Endothelial cell of umbilical vein (primary cell): ENCODE data around the gene P4HA3. TPM values are rescaled to one million over a fixed set of nuclear protein-coding genes. Genes with fewer than 3 reads are reported as not detected.

Source experiments
- BruUV-seq: library from RNA; stranded (reverse); fragments of 400-500 nt; replicated peaks from 2 replicates; lab custom pipeline; 2021; lab: Mats Ljungman, UMichigan
- CTCF ChIA-PET: fragments of 300-600, 350-600 bp; sonication (Branson Sonifier 250); formaldehyde crosslinking; loops from one replicate; lab custom pipeline; 2021; ENCODE audit warnings: antibody characterized with exemption, inconsistent platforms; lab: Charles Lee
- POLR2A ChIA-PET: fragments of 300-600, 350-600 bp; sonication (Branson Sonifier 250); formaldehyde crosslinking; loops from one replicate; lab custom pipeline; 2021; ENCODE audit warnings: antibody characterized with exemption, inconsistent platforms; lab: Charles Lee
- DNase-seq: peaks from one replicate; pipeline ENCODE4 v3.0.0-alpha.2; 2011; ENCODE audit warnings: low read depth, low spot score
- FAIRE-seq: peaks from 2 replicates; lab custom pipeline; 2011; peaks lifted over from hg19 to GRCh38; lab: Jason Lieb, UNC
- H2AFZ ChIP-seq: 2 replicates; pipeline ENCODE4 v1.6.0; 2012; ENCODE audit warnings: low read depth, low read length, control low read depth, inconsistent platforms
- H3K27ac ChIP-seq: 2 replicates; pipeline ENCODE4 v1.5.1; 2011; ENCODE audit warnings: low read depth, mild to moderate bottlenecking, control low read depth, low read length, moderate library complexity; ENCODE audit not compliant: insufficient read depth
- H3K27me3 ChIP-seq, 2 experiments: 2 replicates each; pipeline versions ENCODE4 v1.6.0 to v1.6.1; 2011; ENCODE audit warnings: low read length in 2 of 2, mixed read lengths in 1 of 2; ENCODE audit not compliant: control insufficient read depth in 2 of 2, insufficient read depth in 2 of 2
- H3K36me3 ChIP-seq, 2 experiments: 2 replicates in 1 of 2; 3 replicates in 1 of 2; pipeline ENCODE4 v1.5.1; 2011; ENCODE audit warnings: low read length in 2 of 2, mild to moderate bottlenecking in 1 of 2, moderate library complexity in 1 of 2; ENCODE audit not compliant: control insufficient read depth in 2 of 2, insufficient read depth in 2 of 2; ENCODE audit errors: extremely low read depth in 1 of 2
- H3K4me1 ChIP-seq: 3 replicates; pipeline ENCODE4 v1.5.1; 2011; ENCODE audit warnings: mild to moderate bottlenecking, low read length; ENCODE audit not compliant: control insufficient read depth, insufficient read depth; ENCODE audit errors: extremely low read depth
- H3K4me2 ChIP-seq: 2 replicates; pipeline ENCODE4 v1.6.1; 2011; ENCODE audit warnings: low read length, control low read depth, mixed read lengths; ENCODE audit not compliant: insufficient read depth
- H3K4me3 ChIP-seq, 3 experiments: fragments of 200-600 bp in 1 of 3; sonication (generic), shearing (Covaris generic) in 1 of 3; replicated peaks in 1 of 3; 2 replicates each; pipeline ENCODE4 v1.5.1; 2011 to 2016; ENCODE audit warnings: control low read depth in 3 of 3, low read length in 3 of 3, mild to moderate bottlenecking in 2 of 3, inconsistent platforms in 1 of 3, low read depth in 1 of 3, moderate library complexity in 1 of 3; ENCODE audit not compliant: insufficient read depth in 1 of 3
- H3K79me2 ChIP-seq: 2 replicates; pipeline ENCODE4 v1.6.0; 2012; ENCODE audit warnings: low read length, inconsistent platforms; ENCODE audit not compliant: control insufficient read depth, insufficient read depth
- H3K9ac ChIP-seq: replicated peaks from 2 replicates; pipeline ENCODE3; 2011; ENCODE audit warnings: low read length, control low read depth; ENCODE audit not compliant: insufficient read depth; ENCODE audit errors: extremely low read depth
- H3K9me1 ChIP-seq: replicated peaks from 3 replicates; pipeline ENCODE4 v1.6.0; 2011; ENCODE audit warnings: mild to moderate bottlenecking, low read length; ENCODE audit not compliant: control insufficient read depth, insufficient read depth; ENCODE audit errors: extremely low read depth
- H3K9me3 ChIP-seq: replicated peaks from 2 replicates; pipeline ENCODE4 v1.5.1; 2012; ENCODE audit warnings: low read length, inconsistent platforms; ENCODE audit not compliant: control insufficient read depth, insufficient read depth
- H4K20me1 ChIP-seq: replicated peaks from 2 replicates; pipeline ENCODE3; 2011; ENCODE audit warnings: mild to moderate bottlenecking, low read length; ENCODE audit not compliant: control insufficient read depth, insufficient read depth; ENCODE audit errors: extremely low read depth
- EZH2 ChIP-seq: IDR thresholded peaks from 2 replicates; pipeline ENCODE4 v1.6.1; 2012; ENCODE audit warnings: borderline replicate concordance, low read depth, mild to moderate bottlenecking, moderate library complexity, low read length, inconsistent platforms; ENCODE audit not compliant: severe bottlenecking
- FOS ChIP-seq: IDR thresholded peaks from 2 replicates; pipeline ENCODE4 v1.6.1; 2011; ENCODE audit warnings: mild to moderate bottlenecking, low read length, moderate library complexity, borderline replicate concordance; ENCODE audit not compliant: insufficient read depth
- GATA2 ChIP-seq: IDR thresholded peaks from 2 replicates; pipeline ENCODE4 v1.7.0; 2011; ENCODE audit warnings: low read depth, mild to moderate bottlenecking, moderate library complexity, mixed read lengths, low read length; ENCODE audit not compliant: insufficient read length, insufficient read depth
- JUN ChIP-seq: IDR thresholded peaks from 2 replicates; pipeline ENCODE4 v1.6.1; 2011; ENCODE audit warnings: borderline replicate concordance, low read depth; ENCODE audit not compliant: insufficient read length, insufficient read depth
- MAX ChIP-seq: IDR thresholded peaks from 2 replicates; pipeline ENCODE4 v1.6.1; 2011; ENCODE audit not compliant: insufficient read depth, insufficient read length
- dilution Hi-C: fragments of 300-500 bp; cut with MboI; formaldehyde crosslinking; loops from one replicate; pipeline ENCODE4 v1.15.0; 2019; ENCODE audit warnings: low sequenced_read_pairs; ENCODE audit not compliant: extremely low pct_ligation_motif_present
- intact Hi-C: fragments of 100-400 bp; cut with micrococcal nuclease; formaldehyde crosslinking; loops from one replicate; pipeline ENCODE4 v1.10.0; 2022
- polyA plus RNA-seq, 4 experiments: library from polyadenylated mRNA; depleted of rRNA in 3 of 4; stranded (reverse) in 3 of 4; unstranded in 1 of 4; fragments of >200 nt; gene quantifications; 2 replicates each; pipeline versions ENCODE4 v1.2.1 to v1.2.3, GENCODE V29; 2011 to 2012; ENCODE audit warnings: missing spikeins in 1 of 4
- total RNA-seq: library from RNA; stranded (reverse); gene quantifications from 2 replicates; pipeline ENCODE4 v1.2.3, GENCODE V29; 2021
- TF ChIP-seq, protein P1 (sequence below), 2 donors: IDR thresholded peaks; 1 replicate in 1 of 2; 2 replicates in 1 of 2; pipeline ENCODE4 v1.5.1; 2011; ENCODE audit warnings: low read length in 2 of 2, mild to moderate bottlenecking in 2 of 2, moderate library complexity in 2 of 2, control low read depth in 1 of 2, inconsistent platforms in 1 of 2, low read depth in 1 of 2; ENCODE audit not compliant: insufficient read depth in 1 of 2; ENCODE audit errors: extremely low read depth in 1 of 2

P4HA3 gene
- total and polyA plus RNA-seq, 2 donors (not counting 3 experiments of a cell fraction or from before 2014, with no cell fraction given), result 26.9 to 40.0 TPM

GRCh38 chr11:74225565-74225964 lies 85.9 kb downstream of the P4HA3 start:
- POLR2A ChIA-PET, result no interaction called here
- Histone ChIP-seq H3K4me1 (no peaks in the 10 kb centered on the region), H3K4me2 (no peak overlapping the region), H3K27me3 (no peaks in the 10 kb centered on the region), H3K4me3 (no peak overlapping the region), H4K20me1 (no peaks in the 10 kb centered on the region), H3K79me2 (no peaks in the 10 kb centered on the region), H2AFZ (no peak overlapping the region), H3K27ac (no peak overlapping the region), H3K36me3 (peaks cover 0 to 3% of the 10 kb centered on the region in 2 experiments), H3K9ac (no peak overlapping the region), H3K9me1 (no peaks in the 10 kb centered on the region), H3K9me3 (no peaks in the 10 kb centered on the region)
- intact Hi-C loops (no loop called here), dilution Hi-C loops (no loop called here)
- no peak for FAIRE-seq
- CTCF ChIA-PET, result no interaction called here
- TF ChIP-seq FOS (no peak), JUN (no peak), MAX (no peak), GATA2 (no peak), EZH2 (no peak)
- no peak for DNase-seq
- BruUV-seq, result no TSS peak

DNA sequence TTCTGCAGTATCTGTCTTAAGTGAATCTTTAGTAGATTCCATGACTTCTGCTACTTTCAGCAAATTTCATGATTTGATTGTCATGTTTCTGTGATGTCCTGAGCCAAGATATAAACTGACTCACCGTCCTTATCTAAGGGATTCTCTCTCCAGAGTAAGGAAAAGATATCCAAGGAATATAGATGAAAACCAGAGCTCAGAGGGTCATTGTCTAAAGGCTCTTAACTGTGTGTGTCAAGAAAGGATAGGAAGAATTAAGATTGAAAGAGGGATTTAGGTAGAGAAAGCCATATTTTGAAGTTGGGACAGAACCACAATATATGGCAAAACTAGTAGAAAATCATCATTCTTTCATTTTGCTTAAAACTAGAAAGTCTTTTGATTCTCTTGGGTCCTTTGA lies 89.6 kb downstream of the P4HA3 start:
- no TSS peak for BruUV-seq
- Histone ChIP-seq H3K4me2 (no peak overlapping the region), H3K36me3 (peaks cover 0 to 3% of the 10 kb centered on the region in 2 experiments), H3K27ac (no peak overlapping the region), H3K79me2 (no peaks in the 10 kb centered on the region), H3K27me3 (no peaks in the 10 kb centered on the region), H3K9me3 (no peaks in the 10 kb centered on the region), H3K4me3 (no peak overlapping the region), H3K9me1 (no peaks in the 10 kb centered on the region), H3K9ac (no peak overlapping the region), H4K20me1 (no peaks in the 10 kb centered on the region), H2AFZ (no peak overlapping the region), H3K4me1 (no peaks in the 10 kb centered on the region)
- TF ChIP-seq, protein P1, sequence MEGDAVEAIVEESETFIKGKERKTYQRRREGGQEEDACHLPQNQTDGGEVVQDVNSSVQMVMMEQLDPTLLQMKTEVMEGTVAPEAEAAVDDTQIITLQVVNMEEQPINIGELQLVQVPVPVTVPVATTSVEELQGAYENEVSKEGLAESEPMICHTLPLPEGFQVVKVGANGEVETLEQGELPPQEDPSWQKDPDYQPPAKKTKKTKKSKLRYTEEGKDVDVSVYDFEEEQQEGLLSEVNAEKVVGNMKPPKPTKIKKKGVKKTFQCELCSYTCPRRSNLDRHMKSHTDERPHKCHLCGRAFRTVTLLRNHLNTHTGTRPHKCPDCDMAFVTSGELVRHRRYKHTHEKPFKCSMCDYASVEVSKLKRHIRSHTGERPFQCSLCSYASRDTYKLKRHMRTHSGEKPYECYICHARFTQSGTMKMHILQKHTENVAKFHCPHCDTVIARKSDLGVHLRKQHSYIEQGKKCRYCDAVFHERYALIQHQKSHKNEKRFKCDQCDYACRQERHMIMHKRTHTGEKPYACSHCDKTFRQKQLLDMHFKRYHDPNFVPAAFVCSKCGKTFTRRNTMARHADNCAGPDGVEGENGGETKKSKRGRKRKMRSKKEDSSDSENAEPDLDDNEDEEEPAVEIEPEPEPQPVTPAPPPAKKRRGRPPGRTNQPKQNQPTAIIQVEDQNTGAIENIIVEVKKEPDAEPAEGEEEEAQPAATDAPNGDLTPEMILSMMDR (IDR thresholded peaks at IDR 0.05; ENCODE audit: extremely low read depth in 1 of 2, insufficient read depth in 1 of 2, low read depth in 1 of 2, low read length in 2 of 2), result no peak
- TF ChIP-seq GATA2, result no peak
- dilution Hi-C loops, result no loop called here
- no peak for FAIRE-seq
- intact Hi-C loops, result no loop called here
- DNase-seq, result no peak
- ChIA-PET CTCF (interaction anchor here (1.4 kb wide), 1 partner anchor 13 kb away, joined by 4 read pairs; no protein-coding TSS in a partner anchor), POLR2A (no interaction called here)
